Activated T-helper 1 cell treated with Interleukin-2 at 50 U/mL for 16 hours (primary cell): ENCODE measurements around the gene P2RY12.

ENCODE experiments used
- DNase-seq: peaks from one replicate; pipeline ENCODE4 v3.0.0-alpha.2; 2020; ENCODE audit warnings: low read depth

Gene P2RY12

GRCh38 chr3:151384741-151385174, at the start of gene P2RY12:
P2RY12 (minus strand) TSS chr3:151384753; CDS start chr3:151338845, 45,908 bp downstream.
- DNase-seq, result no peak

- no peak for DNase-seq
Measured at GRCh38 chr3:151432616-151433372, 48.2 kb upstream of the P2RY12 start.

- no peak for DNase-seq
Measured at GRCh38 chr3:151431940-151432339, 47.4 kb upstream of the P2RY12 start.

GRCh38 chr3:151430821-151431484, 46.4 kb upstream of the P2RY12 start:
- no peak for DNase-seq

- no peak for DNase-seq
Measured at GRCh38 chr3:151428386-151428785, 43.8 kb upstream of the P2RY12 start.

- DNase-seq, result no peak
Measured at GRCh38 chr3:151426341-151426657, 41.7 kb upstream of the P2RY12 start.

- DNase-seq, result no peak
Measured at GRCh38 chr3:151425627-151426340, 41.2 kb upstream of the P2RY12 start.

GRCh38 chr3:151423091-151423490, 38.5 kb upstream of the P2RY12 start:
- no peak for DNase-seq

- DNase-seq, result no peak
Measured at GRCh38 chr3:151421938-151422337, 37.4 kb upstream of the P2RY12 start.

GRCh38 chr3:151419806-151420205, 35.3 kb upstream of the P2RY12 start:
- DNase-seq, result no peak

GRCh38 chr3:151415289-151415688, 30.7 kb upstream of the P2RY12 start:
- no peak for DNase-seq

GRCh38 chr3:151412989-151413388, 28.4 kb upstream of the P2RY12 start:
- DNase-seq, result no peak

GRCh38 chr3:151410891-151411559, 26.5 kb upstream of the P2RY12 start:
- DNase-seq, result no peak

GRCh38 chr3:151407928-151408327, 23.4 kb upstream of the P2RY12 start:
- no peak for DNase-seq

GRCh38 chr3:151404316-151404715, 19.8 kb upstream of the P2RY12 start:
- no peak for DNase-seq

- no peak for DNase-seq
Measured at GRCh38 chr3:151403246-151403645, 18.7 kb upstream of the P2RY12 start.

GRCh38 chr3:151402349-151402748, 17.8 kb upstream of the P2RY12 start:
- DNase-seq, result no peak

GRCh38 chr3:151400341-151400740, 15.8 kb upstream of the P2RY12 start:
- DNase-seq, result no peak

- DNase-seq, result no peak
Measured at GRCh38 chr3:151398895-151399294, 14.3 kb upstream of the P2RY12 start.

GRCh38 chr3:151395806-151396205, 11.3 kb upstream of the P2RY12 start:
- no peak for DNase-seq

- DNase-seq, result no peak
Measured at GRCh38 chr3:151394611-151395010, 10.1 kb upstream of the P2RY12 start.

- no peak for DNase-seq
Measured at GRCh38 chr3:151393941-151394340, 9.4 kb upstream of the P2RY12 start.
